ENCODE measurements around the gene C2CD4A. TPM values are rescaled to one million over a fixed set of nuclear protein-coding genes. Genes with fewer than 3 reads are reported as not detected.

The C2CD4A gene
- total RNA-seq, 1 experiment from 2014 or later: not detected

DNA sequence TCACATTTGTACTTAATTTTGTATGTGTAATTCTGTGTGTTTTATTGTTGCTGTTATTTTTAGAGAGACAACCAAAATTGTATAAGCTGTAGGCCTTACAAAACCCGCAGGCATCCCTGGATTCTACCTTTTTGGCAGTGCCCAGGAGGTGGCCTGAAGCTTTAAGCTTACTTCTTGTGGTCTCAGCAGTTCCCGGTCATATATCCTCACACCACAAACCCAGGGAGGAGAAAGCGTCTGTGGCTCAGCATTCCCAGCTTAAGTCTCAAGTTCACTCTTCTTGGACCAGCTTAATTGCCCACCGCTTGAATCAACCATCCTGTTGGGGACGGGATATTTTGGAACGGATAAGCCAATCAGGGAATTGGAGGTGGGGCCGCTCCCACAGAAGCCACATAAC, 36.7 kb downstream of the C2CD4A start:
- DNase-seq (ENCODE audit: low read depth): no peak

DNA sequence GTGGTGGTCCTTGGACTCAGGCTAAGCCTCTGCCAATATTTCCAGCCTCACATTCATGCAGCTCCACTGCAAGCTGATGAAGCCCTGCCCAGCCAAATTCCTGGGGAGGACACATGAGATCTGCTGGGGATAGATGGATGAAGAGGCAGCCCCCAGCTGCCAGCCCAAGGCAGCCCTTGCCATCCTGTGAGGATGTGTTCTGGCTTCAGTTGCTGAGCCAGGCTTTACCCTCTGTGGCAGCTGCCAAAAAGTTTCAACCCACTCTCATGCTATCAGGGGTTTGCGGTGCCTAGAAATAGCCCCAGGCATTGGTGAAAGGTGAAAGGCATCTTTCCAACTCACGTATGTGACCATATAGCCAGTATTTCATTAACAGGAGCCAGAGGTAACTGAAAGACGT, 37.6 kb downstream of the C2CD4A start:
- no peak for DNase-seq (ENCODE audit: low read depth)

DNA sequence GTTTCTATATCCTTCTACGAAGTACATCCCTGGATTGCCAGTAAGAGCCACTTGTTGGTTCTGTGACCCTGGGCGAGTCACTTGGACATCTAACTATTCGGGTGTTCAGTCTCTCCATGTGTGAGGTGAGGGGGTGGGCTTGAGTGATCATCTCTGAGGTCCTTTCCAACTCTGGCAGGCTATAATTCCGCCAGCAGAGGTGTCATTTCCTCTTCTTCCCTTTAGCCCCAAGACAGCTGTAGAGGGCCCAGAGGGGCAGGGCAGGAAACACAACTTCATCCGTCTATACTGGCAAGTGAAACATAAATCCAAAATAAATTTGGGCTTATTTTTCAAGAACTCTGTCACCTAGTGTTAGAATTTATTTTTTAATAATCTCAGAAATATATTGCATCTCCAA, 38.1 kb downstream of the C2CD4A start:
- DNase-seq (ENCODE audit: low read depth): no peak

DNA sequence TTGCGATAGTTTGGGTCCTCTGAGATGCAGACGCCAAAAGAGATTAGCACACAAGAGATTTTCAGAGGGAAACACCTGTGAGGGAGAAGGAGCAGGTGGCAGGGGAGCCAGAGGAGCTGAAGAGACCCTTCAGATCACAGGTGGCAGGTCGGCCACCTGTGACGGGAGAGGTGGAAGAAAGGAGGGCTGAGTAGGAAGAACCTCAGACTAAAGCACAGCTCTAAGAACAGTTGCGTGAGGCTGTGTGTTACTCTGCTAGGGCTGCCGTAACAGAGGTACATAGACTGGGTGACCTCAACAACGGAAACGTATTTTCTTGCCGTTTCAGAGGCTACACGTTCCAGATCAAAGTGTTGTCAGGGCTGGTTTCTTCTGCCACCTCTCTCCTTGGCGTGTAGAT, 38.5 kb downstream of the C2CD4A start:
- no peak for DNase-seq (ENCODE audit: low read depth)

- no peak for DNase-seq (ENCODE audit: low read depth)
Measured at GRCh38 chr15:62106096-62106495, 39.3 kb downstream of the C2CD4A start.

DNA sequence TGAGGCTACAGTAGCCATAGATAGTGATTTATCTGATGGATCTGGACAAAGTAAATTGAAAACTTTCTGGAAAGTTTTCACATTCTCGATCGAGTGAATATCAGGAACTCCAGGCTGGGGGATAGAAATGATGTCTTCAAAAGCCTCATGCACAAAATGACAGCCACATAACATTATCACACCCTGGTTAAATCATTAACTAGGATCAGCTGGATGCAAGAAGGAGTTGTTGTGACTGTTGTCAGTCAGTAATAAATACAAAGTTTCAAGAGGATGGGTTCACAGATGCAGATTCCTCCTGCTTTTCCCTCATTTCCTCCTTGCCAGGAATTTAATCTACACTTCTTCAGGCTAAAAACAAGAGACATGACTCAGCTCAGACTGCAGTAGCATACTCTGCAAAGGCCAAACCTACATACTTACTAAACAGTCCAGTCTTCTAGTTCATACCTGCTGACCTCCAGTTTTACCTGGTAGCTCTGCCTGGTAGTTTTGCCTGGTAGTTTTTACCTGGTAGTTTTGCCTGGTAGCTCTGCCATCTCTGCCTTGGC, 40.9 kb downstream of the C2CD4A start:
- DNase-seq (ENCODE audit: low read depth): no peak

DNA sequence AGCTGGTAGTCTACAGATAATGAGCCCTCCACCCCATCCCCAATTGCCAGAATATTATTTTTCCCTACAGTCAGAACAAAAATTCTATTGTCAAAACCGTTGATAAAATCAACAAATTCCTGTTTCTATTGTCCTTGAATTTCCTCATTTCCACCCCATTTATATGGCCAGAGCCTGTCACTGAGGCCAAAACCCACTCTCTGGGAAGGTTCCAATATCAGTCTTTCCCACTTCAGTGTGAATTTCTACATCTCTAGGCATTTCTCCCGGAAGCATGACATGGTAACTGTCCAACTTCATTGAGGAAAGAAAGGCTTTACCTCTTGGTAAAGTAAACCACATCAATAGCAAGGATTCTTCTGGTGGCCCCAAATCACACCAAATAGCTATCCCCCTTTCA, 41.6 kb downstream of the C2CD4A start:
- DNase-seq (ENCODE audit: low read depth): no peak

GRCh38 chr15:62109437-62109836, 42.7 kb downstream of the C2CD4A start:
- DNase-seq (ENCODE audit: low read depth): no peak

- peak; percentile 73 for DNase-seq (ENCODE audit: low read depth)
Measured at GRCh38 chr15:62109982-62110851, 43.4 kb downstream of the C2CD4A start.

- no peak for DNase-seq (ENCODE audit: low read depth)
Measured at GRCh38 chr15:62112081-62112480, 45.3 kb downstream of the C2CD4A start.

DNA sequence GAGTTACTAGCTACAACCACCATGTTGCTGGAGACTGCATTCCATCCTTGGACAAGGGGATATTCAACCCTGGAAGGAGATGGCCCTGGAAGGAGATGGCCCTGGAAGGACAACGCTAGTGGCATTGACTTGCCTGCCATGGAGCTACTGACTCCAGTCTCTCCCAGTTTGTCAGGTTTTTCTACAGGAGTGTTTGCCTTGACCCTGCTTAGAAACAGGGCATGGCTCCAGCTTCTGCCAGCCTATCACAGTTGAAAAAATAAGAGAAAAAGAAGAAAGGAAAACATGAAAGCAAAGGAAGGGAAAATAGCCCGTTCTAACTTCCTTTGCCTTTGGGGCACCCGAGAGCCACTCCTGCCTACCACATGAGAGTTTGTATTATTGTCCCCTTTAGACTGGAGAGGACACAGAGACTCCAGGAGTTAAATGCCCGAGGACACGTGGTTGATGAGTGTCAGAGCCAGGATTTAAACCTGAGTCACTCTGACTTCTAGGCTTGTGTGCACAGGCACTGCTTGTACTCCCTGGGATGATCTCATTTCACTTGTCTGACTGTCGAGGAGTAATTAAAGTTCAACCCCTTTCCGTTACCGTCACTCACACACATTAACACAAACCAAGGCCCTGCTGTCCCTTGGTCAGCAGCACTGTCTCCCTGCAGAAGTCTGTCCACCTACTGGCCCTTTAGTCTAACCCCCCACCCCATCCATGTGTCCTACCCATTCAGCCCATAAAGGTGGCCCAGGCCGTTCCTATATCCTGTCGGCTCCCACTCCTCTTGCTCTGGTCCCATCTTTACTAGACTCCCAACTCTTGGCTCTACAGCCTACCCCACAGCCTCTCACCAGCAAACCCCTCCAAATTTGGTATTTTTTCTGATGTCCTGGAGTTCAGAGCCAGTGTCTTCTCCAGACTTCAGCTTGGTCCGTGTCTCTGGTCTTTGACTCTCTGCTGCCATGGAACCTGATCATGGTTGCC, 46.1 kb downstream of the C2CD4A start:
- peak; percentile 95 for DNase-seq (ENCODE audit: low read depth)

DNA sequence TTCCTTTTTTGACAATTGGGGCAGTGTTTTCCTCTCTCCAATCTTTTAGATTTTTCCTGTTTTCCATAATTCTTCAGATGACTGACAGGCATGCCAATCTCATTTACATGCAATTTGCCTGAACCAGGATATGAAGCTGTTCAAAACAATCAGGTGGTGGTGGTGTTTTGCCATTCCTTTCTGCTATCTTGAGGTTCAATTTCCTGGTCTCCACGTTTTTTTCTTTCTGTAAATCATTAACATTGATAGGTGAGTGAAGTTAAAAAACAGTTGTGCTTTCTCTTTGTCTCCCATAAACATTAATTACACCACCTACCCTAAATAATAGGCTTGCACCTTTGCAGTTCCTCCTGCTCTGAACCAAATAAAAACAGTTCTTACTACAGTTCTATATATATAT, 49.1 kb downstream of the C2CD4A start:
- DNase-seq (ENCODE audit: low read depth): no peak

- DNase-seq (ENCODE audit: low read depth): peak; percentile 22
Measured at GRCh38 chr15:62118520-62119226, 51.9 kb downstream of the C2CD4A start.

DNA sequence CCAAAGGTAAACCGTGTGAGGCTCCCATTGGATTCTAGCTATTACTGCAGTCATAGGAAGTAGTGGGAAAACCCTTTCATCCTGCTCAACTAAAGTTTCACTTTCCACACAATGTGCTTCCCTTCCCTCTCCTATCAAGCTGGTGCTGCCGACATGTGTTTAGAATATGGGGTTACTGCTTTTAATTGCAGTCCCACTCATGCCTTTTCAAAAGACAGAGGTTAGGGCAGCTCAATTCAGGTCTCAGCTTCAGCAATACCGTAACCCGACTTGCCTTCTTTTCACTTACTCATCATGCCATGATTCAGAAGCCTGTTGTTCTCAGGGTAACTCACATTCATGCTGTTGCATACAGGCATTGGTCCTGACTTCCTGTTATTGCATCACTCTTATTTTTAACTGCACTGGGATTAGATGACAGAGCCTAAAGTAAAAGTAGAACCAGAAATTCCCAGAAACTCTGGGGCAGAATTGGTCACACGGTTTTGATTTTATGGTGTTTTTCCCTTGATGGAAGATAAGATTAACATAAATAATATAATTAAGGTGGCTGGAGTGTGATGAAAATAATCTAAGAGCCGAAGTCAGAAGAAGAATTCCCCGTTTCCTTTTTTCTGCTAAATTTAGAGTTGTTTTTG, 52.6 kb downstream of the C2CD4A start:
- DNase-seq (ENCODE audit: low read depth): peak; percentile 94

DNA sequence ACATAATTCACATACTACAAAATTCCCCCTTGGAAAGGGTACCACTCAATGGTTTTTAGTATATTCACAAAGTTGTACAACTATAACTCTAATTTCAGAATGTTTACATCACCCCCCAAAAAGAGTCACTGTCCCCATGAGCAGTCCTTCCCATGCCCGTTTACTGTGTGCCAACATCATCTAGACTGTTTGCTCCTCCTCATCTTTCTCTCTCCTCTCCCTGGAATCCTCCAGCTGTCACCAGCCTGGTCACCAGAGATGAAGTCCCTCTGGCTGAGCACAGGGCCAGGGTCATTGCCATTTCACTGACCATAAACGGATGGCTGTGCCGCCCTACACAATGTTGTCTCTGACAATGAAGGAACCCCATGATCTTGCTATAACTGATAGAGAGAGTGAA, 53.1 kb downstream of the C2CD4A start:
- DNase-seq (ENCODE audit: low read depth): no peak

Other genes with a start within 250 kb of the C2CD4A start
- gene VPS13C, start 6.5 kb upstream of the C2CD4A start, total RNA-seq (2014; rRNA removed; shearing (Covaris generic)): 9.8 and 12.5 TPM in 2 replicates
- not detected in 2 replicates for gene C2CD4B, start 98.3 kb downstream of the C2CD4A start, total RNA-seq (2014; rRNA removed; shearing (Covaris generic))